Esophagus (tissue), 2 donors: ENCODE data around the gene SF3B5. TPM values are rescaled to one million over a fixed set of nuclear protein-coding genes. Genes with fewer than 3 reads are reported as not detected.

Experiments used
- H3K27ac ChIP-seq, 2 donors: one replicate each; pipeline ENCODE4 v1.5.1; 2013; ENCODE audit warnings: low read depth in 2 of 2, mild to moderate bottlenecking in 2 of 2, inconsistent platforms in 1 of 2, low read length in 1 of 2, moderate library complexity in 1 of 2
- H3K27me3 ChIP-seq, 2 donors: one replicate each; pipeline ENCODE4 v1.6.1; 2013; ENCODE audit warnings: low read length in 2 of 2, control low read depth in 1 of 2, mild to moderate bottlenecking in 1 of 2; ENCODE audit not compliant: insufficient read depth in 2 of 2, control insufficient read depth in 1 of 2
- H3K36me3 ChIP-seq, 2 donors: one replicate each; pipeline ENCODE4 v1.6.1; 2013; ENCODE audit warnings: low read length in 1 of 2; ENCODE audit not compliant: control insufficient read depth in 2 of 2, insufficient read depth in 2 of 2
- H3K4me1 ChIP-seq, 2 donors: one replicate each; pipeline ENCODE4 v1.6.1; 2013; ENCODE audit warnings: low read length in 1 of 2; ENCODE audit not compliant: control insufficient read depth in 2 of 2, insufficient read depth in 2 of 2
- H3K4me3 ChIP-seq, 2 donors: one replicate each; pipeline ENCODE4 v1.5.1; 2013; ENCODE audit warnings: low read length in 2 of 2, mild to moderate bottlenecking in 2 of 2, low read depth in 1 of 2, moderate library complexity in 1 of 2
- H3K9me3 ChIP-seq, 2 donors: one replicate each; pipeline ENCODE4 v1.6.1; 2013; ENCODE audit warnings: mild to moderate bottlenecking in 2 of 2, low read depth in 1 of 2, low read length in 1 of 2, moderate library complexity in 1 of 2; ENCODE audit not compliant: control insufficient read depth in 2 of 2, insufficient read depth in 1 of 2
- WGBS, 2 donors: extraction: QIAGEN DNeasy Blood & Tissue Kit; methylation state at CpG; one replicate each; pipeline ENCODE4 v1.1.7; 2013; 5-methylcytosine and 5-hydroxymethylcytosine counted together
- polyA plus RNA-seq, 2 donors: library from polyadenylated mRNA; stranded (reverse); fragments of 200-250 nt; gene quantifications; one replicate each; pipeline ENCODE4 v1.2.3, GENCODE V29; 2013
- donor health status: healthy with polysubstance abuse.
- donor health status: Bipolar disorder and iron deficiency.

The SF3B5 gene
- 100 to 1,000 TPM in 1 of 2 donors, 10 to 100 TPM in 1; 65.5 to 206 TPM for polyA plus RNA-seq

GRCh38 chr6:144095134-144096002, at the start of gene SF3B5:
Gene SF3B5, minus strand, starts transcription at chr6:144095573. Its CDS starts 76 bp downstream, at chr6:144095497.
- Histone ChIP-seq H3K27ac (peak within 1 kb of the TSS; percentile 90 to 98), H3K27me3 (no peaks in the 10 kb centered on the region), H3K4me1 (peaks cover 0 to 8% of the 10 kb centered on the region in 2 donors), H3K36me3 (peaks cover 0 to 3% of the 10 kb centered on the region in 2 donors), H3K4me3 (peak within 1 kb of the TSS; percentile 89 to 99), H3K9me3 (no peaks in the 10 kb centered on the region)
- 0% methylated on average over 60 of the region's 60 CpGs for WGBS, 2 donors

- Histone ChIP-seq H3K4me1 (no peaks in the 10 kb centered on the region), H3K36me3 (no peaks in the 10 kb centered on the region), H3K4me3 (no peak overlapping the region), H3K27me3 (no peaks in the 10 kb centered on the region), H3K27ac (no peak overlapping the region), H3K9me3 (no peaks in the 10 kb centered on the region)
- WGBS, 2 donors, result 46 to 71% methylated on average over 1 of the region's 1 CpG
Measured at GRCh38 chr6:144144996-144145395, 49.6 kb upstream of the SF3B5 start.

- Histone ChIP-seq H3K27me3 (no peaks in the 10 kb centered on the region), H3K36me3 (no peaks in the 10 kb centered on the region), H3K27ac (no peak overlapping the region), H3K4me3 (no peak overlapping the region), H3K4me1 (no peaks in the 10 kb centered on the region), H3K9me3 (no peaks in the 10 kb centered on the region)
Measured at GRCh38 chr6:144143878-144144277, 48.5 kb upstream of the SF3B5 start.

GRCh38 chr6:144143106-144143505, 47.7 kb upstream of the SF3B5 start:
- Histone ChIP-seq H3K36me3 (no peaks in the 10 kb centered on the region), H3K4me3 (no peak overlapping the region), H3K4me1 (no peaks in the 10 kb centered on the region), H3K27me3 (no peaks in the 10 kb centered on the region), H3K27ac (no peak overlapping the region), H3K9me3 (no peaks in the 10 kb centered on the region)
- WGBS, 2 donors, result 96 to 97% methylated on average over 1 of the region's 1 CpG

GRCh38 chr6:144141470-144141869, 46.1 kb upstream of the SF3B5 start:
- H3K27ac ChIP-seq, result no peak overlapping the region
- H3K4me1 ChIP-seq, result no peaks in the 10 kb centered on the region
- no peaks in the 10 kb centered on the region for H3K9me3 ChIP-seq
- no peaks in the 10 kb centered on the region for H3K27me3 ChIP-seq
- WGBS, 2 donors, result 79 to 86% methylated on average over 2 of the region's 2 CpGs
- no peaks in the 10 kb centered on the region for H3K36me3 ChIP-seq
- H3K4me3 ChIP-seq, result no peak overlapping the region

GRCh38 chr6:144140867-144141266, 45.5 kb upstream of the SF3B5 start:
- WGBS, 2 donors, result 75 to 79% methylated on average over 2 of the region's 2 CpGs
- Histone ChIP-seq H3K27me3 (no peaks in the 10 kb centered on the region), H3K27ac (no peak overlapping the region), H3K4me3 (no peak overlapping the region), H3K36me3 (no peaks in the 10 kb centered on the region), H3K9me3 (no peaks in the 10 kb centered on the region), H3K4me1 (no peaks in the 10 kb centered on the region)

- 91 to 93% methylated on average over 3 of the region's 3 CpGs for WGBS, 2 donors
- H3K27ac ChIP-seq, result no peak overlapping the region
Measured at GRCh38 chr6:144139817-144140216, 44.4 kb upstream of the SF3B5 start.

GRCh38 chr6:144138542-144138941, 43.2 kb upstream of the SF3B5 start:
- 80 to 84% methylated on average over 4 of the region's 4 CpGs for WGBS, 2 donors
- H3K4me3 ChIP-seq, result no peak overlapping the region
- H3K9me3 ChIP-seq, result no peaks in the 10 kb centered on the region
- H3K36me3 ChIP-seq, result no peaks in the 10 kb centered on the region
- H3K27me3 ChIP-seq, result no peaks in the 10 kb centered on the region
- H3K27ac ChIP-seq, result no peak overlapping the region
- H3K4me1 ChIP-seq, result no peaks in the 10 kb centered on the region

More at GRCh38 chr6:144139817-144140216, 44.4 kb upstream of the SF3B5 start:
- Histone ChIP-seq H3K4me1 (no peaks in the 10 kb centered on the region), H3K4me3 (no peak overlapping the region), H3K27me3 (no peaks in the 10 kb centered on the region), H3K36me3 (no peaks in the 10 kb centered on the region), H3K9me3 (no peaks in the 10 kb centered on the region)

GRCh38 chr6:144134737-144135136, 39.4 kb upstream of the SF3B5 start:
- Histone ChIP-seq H3K4me3 (no peak overlapping the region), H3K4me1 (no peaks in the 10 kb centered on the region), H3K27me3 (no peaks in the 10 kb centered on the region), H3K9me3 (no peaks in the 10 kb centered on the region), H3K36me3 (no peaks in the 10 kb centered on the region), H3K27ac (no peak overlapping the region)
- 59 to 66% methylated on average over 2 of the region's 2 CpGs for WGBS, 2 donors

- no peaks in the 10 kb centered on the region for H3K4me1 ChIP-seq
- no peak overlapping the region for H3K27ac ChIP-seq
- no peak overlapping the region for H3K4me3 ChIP-seq
- H3K27me3 ChIP-seq, result no peaks in the 10 kb centered on the region
- 82 to 85% methylated on average over 2 of the region's 2 CpGs for WGBS, 2 donors
- H3K36me3 ChIP-seq, result no peaks in the 10 kb centered on the region
- no peaks in the 10 kb centered on the region for H3K9me3 ChIP-seq
Measured at GRCh38 chr6:144134176-144134575, 38.8 kb upstream of the SF3B5 start.
